SU-DHL-6 (cell line): ENCODE results near the gene HIP1R.
"Not testable (repeated sequence)": the region's sequence is repeated elsewhere in the genome, so short reads cannot be mapped to it uniquely, and the experiment has no call there.

Experiments
- CTCF ChIP-seq: fragments of 200-600 bp; sonication (generic); IDR thresholded peaks from one replicate; pipeline ENCODE4 v1.5.1; 2017; ENCODE audit warnings: antibody characterized with exemption, mild to moderate bottlenecking, low read length, moderate library complexity; ENCODE audit not compliant: insufficient read depth, poor library complexity, severe bottlenecking
- EZH2phosphoT487 ChIP-seq: fragments of 200-600 bp; sonication (generic), shearing (Covaris generic); conservative IDR thresholded peaks from 2 replicates; pipeline ENCODE4 v1.6.1; 2018; ENCODE audit warnings: mild to moderate bottlenecking, antibody characterized with exemption, low read length, moderate library complexity, mixed read lengths

- not testable (repeated sequence) for TF ChIP-seq CTCF, EZH2phosphoT487
Observed at GRCh38 chr12:122905258-122905657, 70.0 kb downstream of the HIP1R start.
